D721Med (cell line): ENCODE data around the gene SPTA1.

Experiments
- DNase-seq: peaks from one replicate; pipeline ENCODE4 v3.0.0; 2011; ENCODE audit warnings: low spot score; ENCODE audit not compliant: insufficient read length
- FAIRE-seq: peaks from 2 replicates; lab custom pipeline; 2011; peaks lifted over from hg19 to GRCh38; lab: Jason Lieb, UNC
- CTCF ChIP-seq: IDR thresholded peaks from 2 replicates; pipeline ENCODE4 v1.5.1; 2012; ENCODE audit warnings: mild to moderate bottlenecking, control low read depth; ENCODE audit not compliant: insufficient read depth; ENCODE audit errors: missing control alignments

Gene SPTA1

DNA sequence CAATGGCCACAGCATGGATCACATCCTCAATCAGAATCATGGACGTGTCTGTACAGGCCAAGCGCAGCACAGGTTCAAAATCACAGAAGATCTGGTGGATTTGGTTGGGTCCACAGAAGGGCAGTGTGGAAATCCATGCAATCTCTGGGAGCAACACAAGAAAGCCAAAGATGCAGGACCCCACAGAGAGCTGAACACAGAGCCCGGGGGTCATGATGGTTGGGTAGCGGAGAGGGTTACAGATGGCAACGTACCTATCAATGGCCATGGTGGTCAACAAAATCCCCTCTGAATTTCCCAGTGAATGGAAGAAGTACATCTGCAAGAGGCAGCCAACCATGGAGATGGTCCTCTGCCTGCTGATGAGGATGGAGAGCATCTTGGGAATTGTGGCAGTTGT, 37.9 kb upstream of the SPTA1 start:
- DNase-seq, result no peak
- TF ChIP-seq CTCF, result no peak
- FAIRE-seq, result no peak

GRCh38 chr1:158720620-158721019, 34.1 kb upstream of the SPTA1 start, which contains the start of gene OR6K3:
Gene OR6K3, minus strand, starts transcription at chr1:158720720. Its CDS starts 2,605 bp downstream, at chr1:158718115.
- DNase-seq (no peak), FAIRE-seq (no peak)
- TF ChIP-seq CTCF, result no peak

GRCh38 chr1:158719664-158720063, 33.1 kb upstream of the SPTA1 start:
- TF ChIP-seq CTCF, result no peak
- no peak for FAIRE-seq
- no peak for DNase-seq

GRCh38 chr1:158717344-158717743, 30.8 kb upstream of the SPTA1 start:
- TF ChIP-seq CTCF, result no peak
- DNase-seq, result no peak
- no peak for FAIRE-seq

DNA sequence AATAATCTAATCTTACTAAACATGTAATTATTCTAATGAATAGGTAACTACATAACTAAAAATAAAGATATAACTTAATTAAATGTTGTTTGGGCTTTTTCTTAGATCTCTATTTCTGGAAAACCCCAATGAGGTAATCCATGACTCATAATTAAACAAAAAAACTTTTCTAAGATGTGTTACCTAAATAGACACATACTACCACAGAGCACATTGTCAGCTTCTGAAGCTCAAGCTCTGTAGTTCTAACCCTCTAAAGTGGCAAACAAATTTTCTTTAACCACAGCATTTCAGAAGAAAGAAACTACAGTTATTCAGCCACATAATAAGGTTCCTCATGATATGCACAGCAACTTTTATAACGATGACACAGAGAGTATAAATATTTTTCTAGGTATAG, 29.8 kb upstream of the SPTA1 start:
- FAIRE-seq (no peak), DNase-seq (no peak)
- no peak for TF ChIP-seq CTCF

GRCh38 chr1:158714754-158715153, 28.2 kb upstream of the SPTA1 start:
- TF ChIP-seq CTCF, result no peak
- FAIRE-seq (no peak), DNase-seq (no peak)

DNA sequence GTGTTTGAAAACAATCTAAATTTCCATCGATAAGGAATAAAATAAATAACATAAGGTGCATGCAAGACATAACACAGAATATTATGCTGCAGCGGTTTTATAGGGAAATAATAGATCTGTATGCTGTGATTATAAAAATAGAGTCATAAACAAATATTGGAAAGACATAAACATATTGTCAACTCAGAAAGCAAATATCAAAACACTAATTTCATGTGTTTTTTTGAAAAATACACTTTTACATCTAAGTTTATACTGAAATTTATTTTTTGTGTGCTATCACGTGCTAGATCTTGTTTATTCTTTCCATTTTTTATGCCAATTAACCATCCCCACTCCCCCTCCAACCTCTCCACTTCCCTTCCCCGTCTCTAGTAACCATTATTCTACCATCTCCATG, 24.6 kb upstream of the SPTA1 start:
- TF ChIP-seq CTCF, result no peak
- no peak for DNase-seq
- FAIRE-seq, result no peak
